MM.1S (cell line): ENCODE measurements around the gene RNASEH2A.

ENCODE experiments used
- DNase-seq: peaks from one replicate; pipeline ENCODE4 v3.0.0-alpha.2; 2015
- H2AFZ ChIP-seq: fragments of 300-600 bp; sonication (generic); 2 replicates; pipeline ENCODE4 v1.6.0; 2016; ENCODE audit warnings: antibody characterized with exemption, low read length
- H3F3A ChIP-seq: fragments of 300-600 bp; sonication (generic); 2 replicates; pipeline ENCODE4 v1.6.1; 2016; ENCODE audit warnings: mild to moderate bottlenecking, antibody characterized with exemption, low read length, moderate library complexity, mixed read lengths; ENCODE audit not compliant: insufficient read depth
- H3K27ac ChIP-seq: fragments of 300-600 bp; sonication (generic); 2 replicates; pipeline ENCODE4 v1.5.1; 2016; ENCODE audit warnings: mild to moderate bottlenecking, low read length
- H3K27me3 ChIP-seq: fragments of 300-600 bp; sonication (generic); replicated peaks from 2 replicates; pipeline ENCODE4 v1.6.0; 2016; ENCODE audit warnings: low read length; ENCODE audit not compliant: insufficient read depth
- H3K36me3 ChIP-seq: fragments of 300-600 bp; sonication (generic); replicated peaks from 2 replicates; pipeline ENCODE4 v1.6.1; 2016; ENCODE audit warnings: mild to moderate bottlenecking, low read length, mixed read lengths; ENCODE audit not compliant: insufficient read depth
- H3K4me1 ChIP-seq: fragments of 300-600 bp; sonication (generic); 2 replicates; pipeline ENCODE4 v1.6.1; 2016; ENCODE audit warnings: low read length, mixed read lengths
- H3K4me2 ChIP-seq: fragments of 300-600 bp; sonication (generic); 2 replicates; pipeline ENCODE4 v1.6.0; 2016; ENCODE audit warnings: low read depth, low read length
- H3K4me3 ChIP-seq: fragments of 300-600 bp; sonication (generic); 2 replicates; pipeline ENCODE4 v1.5.1; 2016; ENCODE audit warnings: low read length, mixed read lengths
- H3K79me2 ChIP-seq: fragments of 300-600 bp; sonication (generic); 2 replicates; pipeline ENCODE4 v1.6.1; 2016; ENCODE audit warnings: mixed run types, low read length, mixed read lengths
- H3K9ac ChIP-seq: fragments of 300-600 bp; sonication (generic); 2 replicates; pipeline ENCODE4 v1.6.1; 2016; ENCODE audit warnings: low read length, mixed read lengths
- H3K9me2 ChIP-seq: fragments of 300-600 bp; sonication (generic); replicated peaks from 2 replicates; pipeline ENCODE4 v1.6.1; 2016; ENCODE audit warnings: mild to moderate bottlenecking, low read length, mixed read lengths; ENCODE audit not compliant: insufficient read depth
- H3K9me3 ChIP-seq: fragments of 300-600 bp; sonication (generic); replicated peaks from 2 replicates; pipeline ENCODE4 v1.6.1; 2016; ENCODE audit warnings: mild to moderate bottlenecking, low read length, mixed read lengths; ENCODE audit not compliant: insufficient read depth
- H4K20me1 ChIP-seq: fragments of 300-600 bp; sonication (generic); 2 replicates; pipeline ENCODE4 v1.6.1; 2016; ENCODE audit warnings: mild to moderate bottlenecking, low read length, moderate library complexity, mixed read lengths; ENCODE audit not compliant: insufficient read depth
- EZH2 ChIP-seq: fragments of 300-600 bp; sonication (generic); optimal IDR thresholded peaks from 2 replicates; pipeline ENCODE3; 2017; ENCODE audit warnings: low read depth, mild to moderate bottlenecking, antibody characterized with exemption, low read length, mixed read lengths
- EZH2phosphoT487 ChIP-seq: fragments of 300-600 bp; sonication (generic); IDR thresholded peaks from 2 replicates; pipeline ENCODE4 v1.6.1; 2018; ENCODE audit warnings: antibody characterized with exemption, low read length
- TF ChIP-seq, protein P1 (sequence below): fragments of 300-600 bp; sonication (generic); IDR thresholded peaks from 2 replicates; pipeline ENCODE4 v1.5.1; 2016; ENCODE audit warnings: antibody characterized with exemption, low read length, mixed read lengths

RNASEH2A gene

GRCh38 chr19:12784871-12785430 is 21.4 kb upstream of the RNASEH2A start:
- Histone ChIP-seq H3F3A (peaks cover 27% of the 10 kb centered on the region), H3K27ac (no peak overlapping the region), H2AFZ (no peak overlapping the region), H3K79me2 (no peaks in the 10 kb centered on the region), H3K4me1 (peaks cover 19% of the 10 kb centered on the region), H3K9ac (no peak overlapping the region), H3K9me2 (no peaks in the 10 kb centered on the region), H3K4me3 (no peak overlapping the region), H3K36me3 (no peaks in the 10 kb centered on the region), H3K9me3 (no peaks in the 10 kb centered on the region), H4K20me1 (no peaks in the 10 kb centered on the region), H3K4me2 (no peak overlapping the region), H3K27me3 (no peaks in the 10 kb centered on the region)
- TF ChIP-seq EZH2 (no peak), EZH2phosphoT487 (no peak)
- TF ChIP-seq, protein P1, sequence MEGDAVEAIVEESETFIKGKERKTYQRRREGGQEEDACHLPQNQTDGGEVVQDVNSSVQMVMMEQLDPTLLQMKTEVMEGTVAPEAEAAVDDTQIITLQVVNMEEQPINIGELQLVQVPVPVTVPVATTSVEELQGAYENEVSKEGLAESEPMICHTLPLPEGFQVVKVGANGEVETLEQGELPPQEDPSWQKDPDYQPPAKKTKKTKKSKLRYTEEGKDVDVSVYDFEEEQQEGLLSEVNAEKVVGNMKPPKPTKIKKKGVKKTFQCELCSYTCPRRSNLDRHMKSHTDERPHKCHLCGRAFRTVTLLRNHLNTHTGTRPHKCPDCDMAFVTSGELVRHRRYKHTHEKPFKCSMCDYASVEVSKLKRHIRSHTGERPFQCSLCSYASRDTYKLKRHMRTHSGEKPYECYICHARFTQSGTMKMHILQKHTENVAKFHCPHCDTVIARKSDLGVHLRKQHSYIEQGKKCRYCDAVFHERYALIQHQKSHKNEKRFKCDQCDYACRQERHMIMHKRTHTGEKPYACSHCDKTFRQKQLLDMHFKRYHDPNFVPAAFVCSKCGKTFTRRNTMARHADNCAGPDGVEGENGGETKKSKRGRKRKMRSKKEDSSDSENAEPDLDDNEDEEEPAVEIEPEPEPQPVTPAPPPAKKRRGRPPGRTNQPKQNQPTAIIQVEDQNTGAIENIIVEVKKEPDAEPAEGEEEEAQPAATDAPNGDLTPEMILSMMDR = no peak
- no peak for DNase-seq

DNA sequence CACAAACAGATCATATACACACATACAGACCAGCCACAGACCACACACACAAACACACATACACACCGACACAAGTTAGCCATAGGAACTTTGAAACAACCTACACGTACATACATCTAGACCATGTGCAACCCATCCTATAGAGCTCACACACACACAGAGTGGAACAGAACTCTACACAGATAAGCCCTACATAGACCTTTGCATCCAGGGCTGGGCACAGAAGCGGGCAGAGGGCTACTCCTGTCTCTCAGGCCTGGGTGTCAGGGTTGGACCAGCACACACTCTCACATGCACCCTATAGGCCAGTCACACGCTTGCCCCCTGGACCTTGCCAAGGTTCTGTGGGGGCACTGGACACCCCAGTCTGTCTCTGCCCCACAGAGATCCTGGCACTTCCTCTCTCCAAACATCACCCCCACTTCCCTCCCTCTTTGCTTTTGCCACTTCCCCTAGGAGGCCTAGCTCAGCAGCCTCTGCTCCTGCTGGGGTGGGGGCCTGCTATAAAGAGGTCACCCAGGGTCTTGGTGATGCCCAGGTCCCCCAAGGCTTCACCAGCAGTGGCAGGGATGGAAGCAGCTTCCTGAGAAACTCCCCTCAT is 20.9 kb upstream of the RNASEH2A start:
- no peak for DNase-seq
- Histone ChIP-seq H3K9ac (no peak overlapping the region), H3K4me3 (no peak overlapping the region), H2AFZ (no peak overlapping the region), H3K4me2 (no peak overlapping the region), H3K27me3 (no peaks in the 10 kb centered on the region), H3K36me3 (no peaks in the 10 kb centered on the region), H3K9me2 (no peaks in the 10 kb centered on the region), H3K4me1 (peaks cover 22% of the 10 kb centered on the region), H4K20me1 (no peaks in the 10 kb centered on the region), H3K79me2 (no peaks in the 10 kb centered on the region), H3F3A (peaks cover 30% of the 10 kb centered on the region), H3K27ac (no peak overlapping the region), H3K9me3 (no peaks in the 10 kb centered on the region)
- TF ChIP-seq EZH2phosphoT487 = no peak
- TF ChIP-seq, protein P1 = no peak

GRCh38 chr19:12786141-12786870 is 20.1 kb upstream of the RNASEH2A start:
- Histone ChIP-seq H3F3A (peaks cover 36% of the 10 kb centered on the region), H3K9me3 (no peaks in the 10 kb centered on the region), H3K9ac (no peak overlapping the region), H3K4me2 (no peak overlapping the region), H4K20me1 (no peaks in the 10 kb centered on the region), H3K27ac (no peak overlapping the region), H3K9me2 (no peaks in the 10 kb centered on the region), H3K4me1 (peaks cover 28% of the 10 kb centered on the region), H2AFZ (no peak overlapping the region), H3K79me2 (no peaks in the 10 kb centered on the region), H3K36me3 (no peaks in the 10 kb centered on the region), H3K27me3 (no peaks in the 10 kb centered on the region), H3K4me3 (no peak overlapping the region)
- TF ChIP-seq, protein P1 = no peak
- no peak for TF ChIP-seq EZH2
- TF ChIP-seq EZH2phosphoT487 = no peak
- no peak for DNase-seq
